ENCODE measurements around the gene ZDHHC6. TPM values are rescaled to one million over a fixed set of nuclear protein-coding genes. Genes with fewer than 3 reads are reported as not detected.

Gene ZDHHC6
- total and polyA plus RNA-seq, 2 of the 8 experiments (the other 6 are each of a cell fraction or from before 2014, with no cell fraction given), result 13.6 to 27.4 TPM

GRCh38 chr10:112466802-112467201 is 20.1 kb upstream of the ZDHHC6 start:
- no peaks in the 10 kb centered on the region for H3K4me1 ChIP-seq (replicated peaks in 1 of 4; ENCODE audit: control insufficient read depth in 3 of 4, insufficient read depth in 4 of 4, low read length in 3 of 4)
- no peaks in the 10 kb centered on the region for H3K79me1 ChIP-seq (ENCODE audit: low read depth, low read length)
- no peak overlapping the region for H3K4me3 ChIP-seq (ENCODE audit: extremely low read depth in 1 of 4, insufficient read depth in 2 of 4, low read depth in 3 of 4, low read length in 4 of 4)
- H3K4me2 ChIP-seq (ENCODE audit: insufficient read depth in 1 of 2, low read depth in 2 of 2, low read length in 2 of 2), result no peak overlapping the region
- 89% methylated on average over 3 of the region's 3 CpGs; no CpG with 5 or more reads in 1 of the 2 experiments for WGBS, 2 experiments (ENCODE audit: extremely low coverage in 1 of 2, insufficient coverage in 1 of 2, insufficient read length in 1 of 2, insufficient replicate concordance in 2 of 2, low coverage in 1 of 2, low lambda C conversion rate in 2 of 2, missing lambda C conversion rate in 1 of 2)
- H3K18ac ChIP-seq (ENCODE audit: extremely low read depth, low read length), result no peak overlapping the region
- H3K56ac ChIP-seq (replicated peaks; ENCODE audit: insufficient read length, low read depth, low read length), result no peak overlapping the region
- no peaks in the 10 kb centered on the region for H3K27me3 ChIP-seq (replicated peaks in 1 of 4; ENCODE audit: control insufficient read depth in 3 of 4, extremely low read depth in 1 of 4, insufficient read depth in 3 of 4, low read length in 3 of 4)
- no peak overlapping the region for H4K91ac ChIP-seq (replicated peaks; ENCODE audit: insufficient read length, low read length)
- no peak overlapping the region for H2BK5ac ChIP-seq (ENCODE audit: low read depth, low read length)
- no peak overlapping the region for H3K4ac ChIP-seq (replicated peaks; ENCODE audit: insufficient read length, low read depth, low read length)
- DNase-seq (ENCODE audit: low read depth in 1 of 2, low spot score in 2 of 2), result no peak
- no peak for FAIRE-seq
- no peak overlapping the region for H2BK15ac ChIP-seq (ENCODE audit: low read length)
- no peaks in the 10 kb centered on the region for H4K20me1 ChIP-seq (replicated peaks in 1 of 2; ENCODE audit: control insufficient read depth in 1 of 2, insufficient read depth in 2 of 2, low read length in 2 of 2)
- H2AK5ac ChIP-seq (ENCODE audit: low read depth, low read length), result no peak overlapping the region
- no peak overlapping the region for H4K5ac ChIP-seq (ENCODE audit: insufficient read length, low read depth, low read length)
- H4K8ac ChIP-seq (ENCODE audit: extremely low read depth, insufficient read depth, low read length), result no peak overlapping the region
- no peak overlapping the region for H2BK20ac ChIP-seq (ENCODE audit: low read length)
- no peak overlapping the region for H3K14ac ChIP-seq (ENCODE audit: insufficient read length)
- no peak overlapping the region for H3K27ac ChIP-seq (ENCODE audit: low read depth, low read length)
- ChIA-PET CTCF (ENCODE audit: partially characterized antibody) (interaction anchor here (1.4 kb wide), 1 partner anchor 9 kb away, joined by 5 read pairs; no protein-coding TSS in a partner anchor), POLR2A (ENCODE audit: partially characterized antibody) (no interaction called here)
- peaks cover 0 to 20% (median 8%) of the 10 kb centered on the region in 4 experiments; a peak in 4 of 8 replicates for H3K36me3 ChIP-seq (ENCODE audit: control insufficient read depth in 2 of 4, insufficient read depth in 4 of 4, low read length in 3 of 4)
- no peak overlapping the region for H2BK12ac ChIP-seq (ENCODE audit: low read depth, low read length)
- H3K23ac ChIP-seq (ENCODE audit: insufficient read length), result no peak overlapping the region
- H3K79me2 ChIP-seq (ENCODE audit: control insufficient read depth in 1 of 2, insufficient read depth in 2 of 2, low read length in 2 of 2), result no peaks in the 10 kb centered on the region
- 0 out of 4 replicates have a peak, but pooled peaks cover 0 to 4% of the 10 kb centered on the region in 2 experiments for H3K9me3 ChIP-seq (ENCODE audit: insufficient read depth in 2 of 2, low read depth in 1 of 2, low read length in 1 of 2)
- H3K9ac ChIP-seq (replicated peaks in 1 of 4; ENCODE audit: extremely low read depth in 1 of 4, low read depth in 3 of 4, low read length in 3 of 4), result no peak overlapping the region
- no peaks in the 10 kb centered on the region for H3K23me2 ChIP-seq (ENCODE audit: low read depth, low read length)
- H2BK120ac ChIP-seq (replicated peaks; ENCODE audit: low read depth, low read length), result no peak overlapping the region
- no peak overlapping the region for H2AFZ ChIP-seq (ENCODE audit: low read length)
- TF ChIP-seq YY1 (IDR thresholded peaks at IDR 0.05; ENCODE audit: low read depth, low read length) (no peak), BCL11A (IDR thresholded peaks at IDR 0.05; ENCODE audit: low read depth in 2 of 2, low read length in 2 of 2) (no peak), TAF7 (optimal IDR thresholded peaks at IDR 0.05; ENCODE audit: borderline replicate concordance, low read depth, low read length) (no peak), HDAC2 (IDR thresholded peaks at IDR 0.05; ENCODE audit: borderline replicate concordance in 1 of 2, low read depth in 2 of 2, low read length in 2 of 2) (no peak), ATF3 (IDR thresholded peaks at IDR 0.05; ENCODE audit: insufficient read depth, low read depth, low read length) (no peak), GTF2F1 (IDR thresholded peaks at IDR 0.05; ENCODE audit: borderline replicate concordance, low read depth, low read length) (no peak), E2F6 (IDR thresholded peaks at IDR 0.05) (no peak), SIN3A (conservative IDR thresholded peaks at IDR 0.05 in 1 of 2, IDR thresholded peaks at IDR 0.05 in 1 of 2; ENCODE audit: low read depth in 1 of 2, low read length in 2 of 2) (no peak), POU5F1 (IDR thresholded peaks at IDR 0.05; ENCODE audit: low read depth, low read length) (no peak), NANOG (IDR thresholded peaks at IDR 0.05; ENCODE audit: insufficient read depth, low read depth, low read length, poor library complexity, severe bottlenecking) (no peak), SP4 (IDR thresholded peaks at IDR 0.05; ENCODE audit: low read length) (no peak), CTBP2 (IDR thresholded peaks at IDR 0.05; ENCODE audit: borderline replicate concordance, insufficient read depth, insufficient read length, low read length) (no peak)

Measured in H1 (cell line).